IPS DF 4.7 (cell line): ENCODE results near the gene BMP4.

ENCODE experiments used
- DNase-seq: peaks from one replicate; pipeline ENCODE4 v3.0.0-alpha.2; 2013; ENCODE audit warnings: low spot score; ENCODE audit errors: extremely low read depth

BMP4 gene

GRCh38 chr14:53946404-53947093, 10.1 kb downstream of the BMP4 start:
- DNase-seq: no peak

GRCh38 chr14:53946071-53946403, 10.6 kb downstream of the BMP4 start:
- DNase-seq: no peak

- no peak for DNase-seq
Measured at GRCh38 chr14:53943751-53944083, 12.9 kb downstream of the BMP4 start.

GRCh38 chr14:53942970-53943750, 13.5 kb downstream of the BMP4 start:
- DNase-seq: no peak

GRCh38 chr14:53938136-53938837, 18.3 kb downstream of the BMP4 start:
- DNase-seq: no peak

GRCh38 chr14:53934778-53935414, 21.7 kb downstream of the BMP4 start:
- no peak for DNase-seq

- DNase-seq: no peak
Measured at GRCh38 chr14:53932966-53933365, 23.7 kb downstream of the BMP4 start.

- no peak for DNase-seq
Measured at GRCh38 chr14:53929871-53930715, 26.5 kb downstream of the BMP4 start.

- no peak for DNase-seq
Measured at GRCh38 chr14:53927171-53927570, 29.5 kb downstream of the BMP4 start.

GRCh38 chr14:53925201-53925766, 31.3 kb downstream of the BMP4 start:
- no peak for DNase-seq

GRCh38 chr14:53924753-53925152, 31.9 kb downstream of the BMP4 start:
- no peak for DNase-seq

GRCh38 chr14:53921027-53921426, 35.6 kb downstream of the BMP4 start:
- no peak for DNase-seq

- no peak for DNase-seq
Measured at GRCh38 chr14:53916239-53916638, 40.4 kb downstream of the BMP4 start.

GRCh38 chr14:53915364-53916014, 41.1 kb downstream of the BMP4 start:
- DNase-seq: no peak

- DNase-seq: no peak
Measured at GRCh38 chr14:53912021-53912420, 44.6 kb downstream of the BMP4 start.

- no peak for DNase-seq
Measured at GRCh38 chr14:53908416-53908815, 48.2 kb downstream of the BMP4 start.

- DNase-seq: no peak
Measured at GRCh38 chr14:53902307-53902706, 54.3 kb downstream of the BMP4 start.

- DNase-seq: no peak
Measured at GRCh38 chr14:53900499-53900898, 56.1 kb downstream of the BMP4 start.
